ENCODE data around the gene GET4. TPM values are rescaled to one million over a fixed set of nuclear protein-coding genes. Genes with fewer than 3 reads are reported as not detected.

The GET4 gene
- total and polyA plus RNA-seq, 2 of the 8 experiments (the other 6 are each of a cell fraction or from before 2014, with no cell fraction given): 56.7 to 74.1 TPM

- no peak for TF ChIP-seq POU5F1 (IDR thresholded peaks at IDR 0.05; ENCODE audit: low read depth, low read length)
- no peak for TF ChIP-seq EGR1 (IDR thresholded peaks at IDR 0.05; ENCODE audit: borderline replicate concordance, low read depth, low read length)
- TF ChIP-seq FOSL1 (IDR thresholded peaks at IDR 0.05; ENCODE audit: insufficient read depth, low read depth, low read length): no peak
- no peak for TF ChIP-seq CBX5 (IDR thresholded peaks at IDR 0.05; ENCODE audit: low read depth, low read length)
- TF ChIP-seq GTF2F1 (IDR thresholded peaks at IDR 0.05; ENCODE audit: borderline replicate concordance, low read depth, low read length): no peak
- no peak for TF ChIP-seq CTBP2 (IDR thresholded peaks at IDR 0.05; ENCODE audit: borderline replicate concordance, insufficient read depth, insufficient read length, low read length)
- TF ChIP-seq YY1 (IDR thresholded peaks at IDR 0.05; ENCODE audit: low read depth, low read length): no peak
These were observed 14.5 kb downstream of the GET4 start (continued) for GRCh38 chr7:890868-891267.

Data from H1 (cell line).